Loucy (cell line): ENCODE measurements around the gene SYT13.

Experiments used
- H2AFZ ChIP-seq: fragments of 200-600 bp; sonication (generic); 2 replicates; pipeline ENCODE4 v1.6.0; 2016; ENCODE audit warnings: antibody characterized with exemption, mild to moderate bottlenecking, low read length, moderate library complexity
- H3F3A ChIP-seq: fragments of 200-600 bp; 2 replicates; pipeline ENCODE4 v1.6.0; 2016; ENCODE audit warnings: antibody characterized with exemption, low read depth, mild to moderate bottlenecking
- H3K27me3 ChIP-seq: fragments of 200-600 bp; sonication (generic); 2 replicates; pipeline ENCODE4 v1.6.1; 2014; ENCODE audit warnings: low read length, mild to moderate bottlenecking; ENCODE audit not compliant: insufficient read depth, poor library complexity, severe bottlenecking
- H3K36me3 ChIP-seq: fragments of 200-600 bp; sonication (generic); 2 replicates; pipeline ENCODE4 v1.6.1; 2016; ENCODE audit warnings: low read length; ENCODE audit not compliant: insufficient read depth
- H3K4me1 ChIP-seq: fragments of 200-600 bp; sonication (generic); 2 replicates; pipeline ENCODE4 v1.5.1; 2014; ENCODE audit warnings: low read length, mild to moderate bottlenecking; ENCODE audit not compliant: insufficient read depth, poor library complexity, severe bottlenecking
- H3K4me2 ChIP-seq: fragments of 200-600 bp; sonication (generic); 2 replicates; pipeline ENCODE4 v1.6.0; 2014; ENCODE audit warnings: antibody characterized with exemption, low read length, low read depth, mild to moderate bottlenecking; ENCODE audit not compliant: poor library complexity, severe bottlenecking
- H3K4me3 ChIP-seq: fragments of 200-600 bp; sonication (generic); 2 replicates; pipeline ENCODE4 v1.5.1; 2014; ENCODE audit warnings: low read length, mild to moderate bottlenecking, mixed read lengths; ENCODE audit not compliant: poor library complexity, severe bottlenecking
- H3K79me2 ChIP-seq: fragments of 200-600 bp; sonication (generic); 2 replicates; pipeline ENCODE4 v1.6.1; 2014; ENCODE audit warnings: low read length; ENCODE audit not compliant: insufficient read depth
- H3K9ac ChIP-seq: fragments of 200-600 bp; sonication (generic); 2 replicates; pipeline ENCODE4 v1.6.0; 2014; ENCODE audit warnings: mild to moderate bottlenecking, low read depth, low read length, moderate library complexity; ENCODE audit not compliant: poor library complexity, severe bottlenecking
- H3K9me2 ChIP-seq: fragments of 200-600 bp; sonication (generic); replicated peaks from 2 replicates; pipeline ENCODE4 v1.6.1; 2016; ENCODE audit warnings: low read depth, low read length, mixed read lengths
- H3K9me3 ChIP-seq: fragments of 200-600 bp; sonication (generic); 2 replicates; pipeline ENCODE4 v1.6.1; 2014; ENCODE audit warnings: mild to moderate bottlenecking, antibody characterized with exemption, low read length, low read depth; ENCODE audit not compliant: insufficient read depth
- H4K20me1 ChIP-seq: fragments of 200-600 bp; sonication (generic); 2 replicates; pipeline ENCODE4 v1.6.0; 2014; ENCODE audit warnings: antibody characterized with exemption, low read length, mild to moderate bottlenecking; ENCODE audit not compliant: insufficient read depth, poor library complexity, severe bottlenecking
- EZH2phosphoT487 ChIP-seq: fragments of 200-600 bp; IDR thresholded peaks from 2 replicates; pipeline ENCODE4 v1.6.1; 2018; ENCODE audit warnings: antibody characterized with exemption, mild to moderate bottlenecking, moderate library complexity, borderline replicate concordance
- TF ChIP-seq, protein P1 (sequence below): fragments of 200-600 bp; sonication (generic); conservative IDR thresholded peaks from 2 replicates; pipeline ENCODE4 v1.5.1; 2014; ENCODE audit warnings: mild to moderate bottlenecking, antibody characterized with exemption, low read length

SYT13 gene

DNA sequence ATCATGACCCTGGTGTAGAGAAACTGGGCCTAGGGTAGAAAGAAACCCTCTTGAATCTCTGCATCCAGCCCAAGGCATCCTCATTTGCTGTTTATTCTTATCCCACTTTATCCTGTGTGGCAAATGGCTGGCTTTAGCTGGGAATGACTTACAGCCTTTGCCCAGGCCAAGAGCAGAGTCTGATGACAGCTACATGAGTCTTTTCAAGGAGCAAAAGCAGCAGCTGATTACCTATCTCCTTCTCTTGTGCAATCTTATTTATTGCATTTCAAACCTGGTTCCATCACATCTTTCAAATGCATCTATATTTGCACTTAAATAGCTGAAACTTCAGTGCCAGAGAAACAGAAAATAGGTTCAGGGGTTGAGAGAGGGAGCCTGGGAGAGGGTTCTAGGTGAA, 26.1 kb downstream of the SYT13 start:
- peak overlapping the region; percentile 5 for H3K4me2 ChIP-seq
- no peaks in the 10 kb centered on the region for H4K20me1 ChIP-seq
- H3K9me2 ChIP-seq = no peaks in the 10 kb centered on the region
- no peak overlapping the region for H3K4me3 ChIP-seq
- no peaks in the 10 kb centered on the region for H3K27me3 ChIP-seq
- H3K79me2 ChIP-seq = no peaks in the 10 kb centered on the region
- peaks cover 25% of the 10 kb centered on the region for H3K4me1 ChIP-seq
- H2AFZ ChIP-seq = no peak overlapping the region
- no peaks in the 10 kb centered on the region for H3K9me3 ChIP-seq
- H3K36me3 ChIP-seq = no peaks in the 10 kb centered on the region
- no peak overlapping the region for H3K9ac ChIP-seq
- H3F3A ChIP-seq = no peaks in the 10 kb centered on the region
- TF ChIP-seq, protein P1, sequence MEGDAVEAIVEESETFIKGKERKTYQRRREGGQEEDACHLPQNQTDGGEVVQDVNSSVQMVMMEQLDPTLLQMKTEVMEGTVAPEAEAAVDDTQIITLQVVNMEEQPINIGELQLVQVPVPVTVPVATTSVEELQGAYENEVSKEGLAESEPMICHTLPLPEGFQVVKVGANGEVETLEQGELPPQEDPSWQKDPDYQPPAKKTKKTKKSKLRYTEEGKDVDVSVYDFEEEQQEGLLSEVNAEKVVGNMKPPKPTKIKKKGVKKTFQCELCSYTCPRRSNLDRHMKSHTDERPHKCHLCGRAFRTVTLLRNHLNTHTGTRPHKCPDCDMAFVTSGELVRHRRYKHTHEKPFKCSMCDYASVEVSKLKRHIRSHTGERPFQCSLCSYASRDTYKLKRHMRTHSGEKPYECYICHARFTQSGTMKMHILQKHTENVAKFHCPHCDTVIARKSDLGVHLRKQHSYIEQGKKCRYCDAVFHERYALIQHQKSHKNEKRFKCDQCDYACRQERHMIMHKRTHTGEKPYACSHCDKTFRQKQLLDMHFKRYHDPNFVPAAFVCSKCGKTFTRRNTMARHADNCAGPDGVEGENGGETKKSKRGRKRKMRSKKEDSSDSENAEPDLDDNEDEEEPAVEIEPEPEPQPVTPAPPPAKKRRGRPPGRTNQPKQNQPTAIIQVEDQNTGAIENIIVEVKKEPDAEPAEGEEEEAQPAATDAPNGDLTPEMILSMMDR = no peak
- no peak for TF ChIP-seq EZH2phosphoT487

DNA sequence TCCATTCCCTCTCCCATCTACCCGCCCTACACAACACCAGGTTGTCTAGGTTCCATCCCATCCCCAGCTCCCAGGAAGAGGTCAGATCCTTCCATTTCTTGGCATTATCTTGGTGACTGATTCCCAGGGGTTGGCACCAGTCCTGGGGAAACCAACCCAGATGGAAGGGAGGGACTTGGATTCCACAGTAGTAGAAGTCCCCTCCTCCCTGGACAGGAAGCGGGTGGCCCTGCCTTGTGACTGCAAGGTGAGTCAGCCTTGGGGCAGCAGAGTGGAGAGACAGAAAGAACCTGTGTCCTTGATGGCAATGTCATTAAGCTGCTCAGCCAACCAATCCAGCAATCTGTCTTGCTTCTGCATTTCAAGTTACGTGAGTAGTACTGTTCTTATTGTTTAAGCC, 26.5 kb downstream of the SYT13 start:
- Histone ChIP-seq H3K4me3 (no peak overlapping the region), H4K20me1 (no peaks in the 10 kb centered on the region), H3K9me2 (no peaks in the 10 kb centered on the region), H3K9ac (no peak overlapping the region), H3K79me2 (no peaks in the 10 kb centered on the region), H3K4me1 (peaks cover 25% of the 10 kb centered on the region), H3K27me3 (no peaks in the 10 kb centered on the region), H3K4me2 (peak overlapping the region; percentile 5), H3K9me3 (no peaks in the 10 kb centered on the region), H2AFZ (no peak overlapping the region), H3F3A (no peaks in the 10 kb centered on the region), H3K36me3 (no peaks in the 10 kb centered on the region)
- TF ChIP-seq EZH2phosphoT487 = no peak
- TF ChIP-seq, protein P1 = no peak

DNA sequence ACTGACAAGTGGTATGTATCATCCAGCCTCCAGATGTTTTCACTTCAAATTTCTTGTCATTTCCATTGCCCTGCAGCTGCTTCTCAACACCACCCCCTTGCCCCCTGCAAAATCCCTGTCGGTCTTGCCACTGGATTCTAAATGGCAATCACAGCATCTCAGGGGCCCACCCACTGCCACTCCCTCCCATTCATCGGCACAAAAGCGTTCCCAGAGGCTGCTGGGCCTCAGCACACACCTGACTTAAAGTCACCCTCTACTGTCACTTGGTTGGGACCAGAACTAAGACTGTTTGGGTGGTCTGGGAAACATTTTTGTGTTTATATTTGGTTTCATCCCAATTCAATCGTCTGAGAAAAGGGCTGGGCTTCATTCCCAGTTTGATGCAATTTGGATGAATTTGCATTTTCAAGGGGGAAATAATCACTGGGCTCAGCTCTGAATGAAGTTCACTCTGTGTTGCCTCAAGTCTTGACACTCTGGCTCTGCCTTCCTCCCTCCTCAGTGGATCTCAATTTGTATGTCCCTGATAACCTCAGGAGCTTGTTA, 27.1 kb downstream of the SYT13 start:
- H2AFZ ChIP-seq = no peak overlapping the region
- H3K9ac ChIP-seq = no peak overlapping the region
- TF ChIP-seq EZH2phosphoT487 = no peak
- TF ChIP-seq, protein P1 = no peak
- H3K79me2 ChIP-seq = no peaks in the 10 kb centered on the region
- peaks cover 20% of the 10 kb centered on the region for H3K4me1 ChIP-seq
- no peaks in the 10 kb centered on the region for H3K9me3 ChIP-seq
- peak overlapping the region; percentile 5 for H3K4me2 ChIP-seq
- no peak overlapping the region for H3K4me3 ChIP-seq
- no peaks in the 10 kb centered on the region for H3K36me3 ChIP-seq
- H3K9me2 ChIP-seq = no peaks in the 10 kb centered on the region
- H4K20me1 ChIP-seq = no peaks in the 10 kb centered on the region
- no peaks in the 10 kb centered on the region for H3K27me3 ChIP-seq
- no peaks in the 10 kb centered on the region for H3F3A ChIP-seq
